Vagina (tissue), 2 donors: Measurements from ENCODE around the gene MAOB.

ENCODE experiments used
- POLR2AphosphoS5 ChIP-seq, 2 donors: sonication (generic); formaldehyde crosslinking; IDR thresholded peaks; one replicate each; pipeline ENCODE4 v1.9.0; 2017; ENCODE audit warnings: antibody characterized with exemption in 2 of 2, mild to moderate bottlenecking in 2 of 2, low read depth in 1 of 2; ENCODE audit not compliant: insufficient read depth in 1 of 2
- TF ChIP-seq, protein P1 (sequence below), 3 experiments: fragments of 450-650 bp in 2 of 3; fragments of 200-600 bp in 1 of 3; sonication (generic) in 1 of 3; IDR thresholded peaks; one replicate each; pipeline ENCODE4 v1.5.1; 2017 to 2019; ENCODE audit warnings: antibody characterized with exemption in 3 of 3, mild to moderate bottlenecking in 2 of 3, moderate library complexity in 2 of 3

DNA sequence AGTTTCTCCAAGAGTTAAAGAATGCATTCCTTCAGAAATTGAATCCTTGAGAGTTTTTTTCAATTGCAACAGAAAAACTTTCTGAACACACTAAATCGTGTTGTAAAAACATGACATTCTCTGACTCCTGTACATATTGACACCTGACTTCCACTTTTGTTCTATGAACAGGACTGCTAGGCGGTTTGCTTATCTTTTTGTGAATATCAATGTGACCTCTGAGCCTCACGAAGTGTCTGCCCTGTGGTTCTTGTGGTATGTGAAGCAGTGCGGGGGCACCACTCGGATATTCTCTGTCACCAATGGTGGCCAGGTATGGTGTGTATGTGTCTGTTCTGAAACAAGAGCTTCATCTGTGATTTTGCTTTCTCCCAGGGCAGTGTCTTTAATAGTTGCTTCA lies 154.2 kb downstream of the MAOB start:
- TF ChIP-seq, protein P1, sequence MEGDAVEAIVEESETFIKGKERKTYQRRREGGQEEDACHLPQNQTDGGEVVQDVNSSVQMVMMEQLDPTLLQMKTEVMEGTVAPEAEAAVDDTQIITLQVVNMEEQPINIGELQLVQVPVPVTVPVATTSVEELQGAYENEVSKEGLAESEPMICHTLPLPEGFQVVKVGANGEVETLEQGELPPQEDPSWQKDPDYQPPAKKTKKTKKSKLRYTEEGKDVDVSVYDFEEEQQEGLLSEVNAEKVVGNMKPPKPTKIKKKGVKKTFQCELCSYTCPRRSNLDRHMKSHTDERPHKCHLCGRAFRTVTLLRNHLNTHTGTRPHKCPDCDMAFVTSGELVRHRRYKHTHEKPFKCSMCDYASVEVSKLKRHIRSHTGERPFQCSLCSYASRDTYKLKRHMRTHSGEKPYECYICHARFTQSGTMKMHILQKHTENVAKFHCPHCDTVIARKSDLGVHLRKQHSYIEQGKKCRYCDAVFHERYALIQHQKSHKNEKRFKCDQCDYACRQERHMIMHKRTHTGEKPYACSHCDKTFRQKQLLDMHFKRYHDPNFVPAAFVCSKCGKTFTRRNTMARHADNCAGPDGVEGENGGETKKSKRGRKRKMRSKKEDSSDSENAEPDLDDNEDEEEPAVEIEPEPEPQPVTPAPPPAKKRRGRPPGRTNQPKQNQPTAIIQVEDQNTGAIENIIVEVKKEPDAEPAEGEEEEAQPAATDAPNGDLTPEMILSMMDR (IDR thresholded peaks at IDR 0.05) = no peak
- TF ChIP-seq POLR2AphosphoS5 (IDR thresholded peaks at IDR 0.05; ENCODE audit: insufficient read depth in 1 of 2, low read depth in 1 of 2) = no peak
